HCT116 (cell line): Measurements from ENCODE around the gene JPH3. TPM values are rescaled to one million over a fixed set of nuclear protein-coding genes. Genes with fewer than 3 reads are reported as not detected.

ENCODE experiments used
- ATAC-seq: fragments of 200-7000 bp; cut with Tn5 transposase; 2 replicates; pipeline ENCODE4 v1.9.1; 2020; ENCODE audit warnings: mild to moderate bottlenecking, moderate library complexity
- BruUV-seq: library from RNA; stranded (reverse); fragments of 400-500 nt; replicated peaks from 2 replicates; lab custom pipeline; 2021; lab: Mats Ljungman, UMichigan
- CTCF ChIA-PET: fragments of 300-600 bp; sonication (Branson Sonifier 250); formaldehyde crosslinking; loops from one replicate; lab custom pipeline; 2021; ENCODE audit warnings: antibody characterized with exemption; lab: Charles Lee
- POLR2A ChIA-PET: fragments of 300-600, 350-600 bp; sonication (Branson Sonifier 250); formaldehyde crosslinking; loops from one replicate; lab custom pipeline; 2021; ENCODE audit warnings: antibody characterized with exemption; lab: Charles Lee
- RAD21 ChIA-PET, 2 experiments: fragments of 300-600 bp; sonication (Branson Sonifier 250); formaldehyde crosslinking; loops; one replicate each; lab custom pipeline; 2023; ENCODE audit warnings: low total read pairs in 2 of 2; ENCODE audit not compliant: uncharacterized antibody in 2 of 2, unreplicated experiment in 2 of 2, low non-redundant PET in 1 of 2; lab: Charles Lee
- DNase-seq: peaks from one replicate; pipeline ENCODE4 v3.0.0-alpha.2; 2010; ENCODE audit warnings: low read depth, low spot score
- H2AFZ ChIP-seq: fragments of 200-600 bp; shearing (Covaris generic), sonication (generic); 2 replicates; pipeline ENCODE4 v1.6.1; 2017; ENCODE audit warnings: low read depth, mixed run types, mixed read lengths, antibody characterized with exemption, low read length; ENCODE audit not compliant: poor library complexity, severe bottlenecking
- H3K27ac ChIP-seq: 2 replicates; pipeline ENCODE4 v1.5.1; 2012; ENCODE audit warnings: low read depth, low read length
- H3K27me3 ChIP-seq: fragments of 200-600 bp; sonication (generic); 2 replicates; pipeline ENCODE4 v1.6.1; 2016; ENCODE audit warnings: mixed run types, low read length, mixed read lengths; ENCODE audit not compliant: insufficient read depth
- H3K36me3 ChIP-seq, 2 experiments: fragments of 200-500 bp in 1 of 2; fragments of 200-600 bp in 1 of 2; sonication (Bioruptor generic) in 1 of 2; sonication (generic) in 1 of 2; 2 replicates each; pipeline versions ENCODE4 v1.5.1 to v1.6.1; 2014 to 2016; ENCODE audit warnings: low read length in 2 of 2, inconsistent platforms in 1 of 2, mixed read lengths in 1 of 2, mixed run types in 1 of 2; ENCODE audit not compliant: insufficient read depth in 2 of 2, control insufficient read depth in 1 of 2
- H3K4me1 ChIP-seq, 2 experiments: fragments of 200-600 bp in 1 of 2; sonication (generic) in 1 of 2; 2 replicates each; pipeline versions ENCODE4 v1.5.1 to v1.6.1; 2012 to 2017; ENCODE audit warnings: low read length in 2 of 2, inconsistent platforms in 1 of 2, mild to moderate bottlenecking in 1 of 2, mixed read lengths in 1 of 2, mixed run types in 1 of 2, moderate library complexity in 1 of 2; ENCODE audit not compliant: insufficient read depth in 2 of 2, control insufficient read depth in 1 of 2
- H3K4me2 ChIP-seq: fragments of 200-600 bp; sonication (generic); 2 replicates; pipeline ENCODE4 v1.6.1; 2017; ENCODE audit warnings: mixed run types, low read length, mixed read lengths
- H3K4me3 ChIP-seq, 2 experiments: fragments of 200-600 bp in 1 of 2; sonication (generic) in 1 of 2; replicated peaks in 1 of 2; 2 replicates each; pipeline ENCODE4 v1.5.1; 2011 to 2016; ENCODE audit warnings: low read length in 2 of 2, control low read depth in 1 of 2, low read depth in 1 of 2, mild to moderate bottlenecking in 1 of 2, mixed read lengths in 1 of 2, mixed run types in 1 of 2
- H3K79me2 ChIP-seq: fragments of 200-600 bp; sonication (generic); 2 replicates; pipeline ENCODE4 v1.6.1; 2017; ENCODE audit warnings: mild to moderate bottlenecking, mixed run types, low read length, moderate library complexity, mixed read lengths; ENCODE audit not compliant: insufficient read depth
- H3K9ac ChIP-seq: fragments of 200-600 bp; sonication (generic); 2 replicates; pipeline ENCODE4 v1.6.1; 2016; ENCODE audit warnings: low read length, mixed read lengths
- H3K9me2 ChIP-seq: fragments of 200-600 bp; sonication (generic), shearing (Covaris generic); 2 replicates; pipeline ENCODE4 v1.6.1; 2017; ENCODE audit warnings: mixed run types, mild to moderate bottlenecking, moderate library complexity; ENCODE audit not compliant: insufficient read depth
- H3K9me3 ChIP-seq, 2 experiments: fragments of 200-500 bp in 1 of 2; fragments of 200-600 bp in 1 of 2; sonication (Bioruptor generic) in 1 of 2; sonication (generic) in 1 of 2; 2 replicates each; pipeline ENCODE4 v1.6.1; 2014 to 2017; ENCODE audit warnings: low read length in 2 of 2, mixed read lengths in 2 of 2, inconsistent platforms in 1 of 2, low read depth in 1 of 2, mild to moderate bottlenecking in 1 of 2, mixed run types in 1 of 2, moderate library complexity in 1 of 2; ENCODE audit not compliant: control insufficient read depth in 1 of 2, insufficient read depth in 1 of 2
- H4K20me1 ChIP-seq: fragments of 200-600 bp; sonication (generic), shearing (Covaris generic); 2 replicates; pipeline ENCODE4 v1.6.1; 2017; ENCODE audit warnings: mixed run types, mild to moderate bottlenecking, moderate library complexity; ENCODE audit not compliant: insufficient read depth
- CBX3 ChIP-seq: IDR thresholded peaks from 2 replicates; pipeline ENCODE4 v1.6.1; 2012; ENCODE audit warnings: low read depth
- CEBPB ChIP-seq: IDR thresholded peaks from 2 replicates; pipeline ENCODE4 v1.6.1; 2012; ENCODE audit warnings: low read depth
- ELF1 ChIP-seq: IDR thresholded peaks from 2 replicates; pipeline ENCODE4 v1.6.1; 2012; ENCODE audit warnings: low read depth, borderline replicate concordance
- EZH2phosphoT487 ChIP-seq: fragments of 200-600 bp; IDR thresholded peaks from 2 replicates; pipeline ENCODE4 v1.6.1; 2018; ENCODE audit warnings: antibody characterized with exemption, borderline replicate concordance
- JUND ChIP-seq: IDR thresholded peaks from 2 replicates; pipeline ENCODE4 v1.6.1; 2012
- POLR2A ChIP-seq: IDR thresholded peaks from 2 replicates; pipeline ENCODE4 v1.7.0; 2011; ENCODE audit warnings: borderline replicate concordance; ENCODE audit not compliant: insufficient read depth, insufficient read length; ENCODE audit errors: extremely low read depth
- POLR2AphosphoS5 ChIP-seq: IDR thresholded peaks from 2 replicates; pipeline ENCODE4 v1.6.1; 2011; ENCODE audit warnings: mild to moderate bottlenecking, low read depth, low read length, moderate library complexity
- RAD21 ChIP-seq: IDR thresholded peaks from 2 replicates; pipeline ENCODE4 v1.6.1; 2012; ENCODE audit warnings: low read depth, mild to moderate bottlenecking
- SP1 ChIP-seq: IDR thresholded peaks from 2 replicates; pipeline ENCODE4 v1.6.1; 2012; ENCODE audit warnings: low read depth
- YY1 ChIP-seq: IDR thresholded peaks from 2 replicates; pipeline ENCODE4 v1.6.1; 2011; ENCODE audit warnings: low read length, low read depth, moderate library complexity, mild to moderate bottlenecking; ENCODE audit not compliant: insufficient replicate concordance; ENCODE audit errors: extremely low read depth
- ZFX ChIP-seq: fragments of 450-650 bp; IDR thresholded peaks from 2 replicates; pipeline ENCODE4 v1.6.1; 2017
- intact Hi-C: fragments of 100-400 bp; cut with micrococcal nuclease; formaldehyde crosslinking; loops from 2 replicates; pipeline ENCODE4 v1.10.0; 2022
- total RNA-seq: library from RNA; stranded (reverse); gene quantifications from one replicate; pipeline ENCODE4 v1.2.1, GENCODE V29; 2021; ENCODE audit not compliant: unreplicated experiment
- TF ChIP-seq, protein P1 (sequence below): IDR thresholded peaks from 2 replicates; pipeline ENCODE4 v1.6.1; 2012
- TF ChIP-seq, protein P2 (sequence below): IDR thresholded peaks from 2 replicates; pipeline ENCODE4 v1.6.1; 2012; ENCODE audit warnings: low read depth
- TF ChIP-seq, protein P3 (sequence below), 3 experiments: fragments of 200-600 bp in 1 of 3; sonication (generic) in 1 of 3; IDR thresholded peaks in 2 of 3; conservative IDR thresholded peaks in 1 of 3; 2 replicates each; pipeline ENCODE4 v1.5.1; 2012 to 2017; ENCODE audit warnings: low read depth in 2 of 3, low read length in 2 of 3, antibody characterized with exemption in 1 of 3, borderline replicate concordance in 1 of 3, control low read depth in 1 of 3, mild to moderate bottlenecking in 1 of 3, mixed read lengths in 1 of 3, mixed run types in 1 of 3, moderate library complexity in 1 of 3; ENCODE audit not compliant: insufficient read depth in 1 of 3

The JPH3 gene
- total RNA-seq, 1 experiment from 2014 or later, result 0.10 TPM

- Histone ChIP-seq H4K20me1 (no peaks in the 10 kb centered on the region), H2AFZ (no peak overlapping the region), H3K4me3 (no peak overlapping the region), H3K9me3 (no peaks in the 10 kb centered on the region), H3K27me3 (peaks cover 62% of the 10 kb centered on the region), H3K79me2 (no peaks in the 10 kb centered on the region), H3K4me1 (no peaks in the 10 kb centered on the region), H3K9me2 (no peaks in the 10 kb centered on the region), H3K9ac (no peak overlapping the region), H3K4me2 (no peak overlapping the region), H3K36me3 (no peaks in the 10 kb centered on the region), H3K27ac (no peak overlapping the region)
- no TSS peak for BruUV-seq
- RAD21 ChIA-PET, result no interaction called here
- no peak for ATAC-seq
- POLR2A ChIA-PET, result no interaction called here
- CTCF ChIA-PET, result no interaction called here
- intact Hi-C loops, result no loop called here
- no peak for DNase-seq
- TF ChIP-seq, protein P1, sequence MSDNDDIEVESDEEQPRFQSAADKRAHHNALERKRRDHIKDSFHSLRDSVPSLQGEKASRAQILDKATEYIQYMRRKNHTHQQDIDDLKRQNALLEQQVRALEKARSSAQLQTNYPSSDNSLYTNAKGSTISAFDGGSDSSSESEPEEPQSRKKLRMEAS, result no peak
- no peak for TF ChIP-seq POLR2A
- TF ChIP-seq CBX3, result no peak
- no peak for TF ChIP-seq EZH2phosphoT487
Observed at GRCh38 chr16:87597324-87597830, 4.9 kb upstream of the JPH3 start.

DNA sequence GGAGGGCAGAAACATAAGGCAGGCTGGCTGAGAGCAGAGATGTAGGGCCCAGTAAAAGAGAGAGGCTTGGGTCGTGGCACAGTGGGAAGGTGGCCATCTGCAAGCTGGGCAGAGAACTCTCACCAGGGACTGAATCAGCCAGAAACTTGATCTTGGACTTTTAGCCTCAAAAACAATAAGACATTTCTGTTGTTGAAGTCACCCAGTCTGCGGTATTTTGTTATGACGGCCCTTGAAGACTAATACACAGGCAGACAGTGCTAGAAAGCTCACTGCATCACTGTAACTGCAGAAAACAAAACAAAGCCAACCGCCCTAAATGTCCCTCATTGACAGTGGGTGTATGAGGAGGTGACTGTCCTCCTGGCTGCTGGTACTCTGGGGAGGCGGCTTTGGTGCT lies 3.9 kb upstream of the JPH3 start:
- H3K9me2 ChIP-seq, result no peaks in the 10 kb centered on the region
- no peaks in the 10 kb centered on the region for H3K36me3 ChIP-seq
- no peak overlapping the region for H3K9ac ChIP-seq
- ChIA-PET POLR2A (no interaction called here), CTCF (no interaction called here), RAD21 (no interaction called here)
- no peaks in the 10 kb centered on the region for H3K4me1 ChIP-seq
- intact Hi-C loops, result no loop called here
- ATAC-seq (no peak), DNase-seq (no peak)
- no peaks in the 10 kb centered on the region for H4K20me1 ChIP-seq
- peaks cover 58% of the 10 kb centered on the region for H3K27me3 ChIP-seq
- BruUV-seq, result no TSS peak
- no peak overlapping the region for H3K27ac ChIP-seq
- no peak overlapping the region for H3K4me2 ChIP-seq
- no peak overlapping the region for H3K4me3 ChIP-seq
- no peaks in the 10 kb centered on the region for H3K79me2 ChIP-seq
- no peak overlapping the region for H2AFZ ChIP-seq
- no peaks in the 10 kb centered on the region for H3K9me3 ChIP-seq
- TF ChIP-seq, protein P2, sequence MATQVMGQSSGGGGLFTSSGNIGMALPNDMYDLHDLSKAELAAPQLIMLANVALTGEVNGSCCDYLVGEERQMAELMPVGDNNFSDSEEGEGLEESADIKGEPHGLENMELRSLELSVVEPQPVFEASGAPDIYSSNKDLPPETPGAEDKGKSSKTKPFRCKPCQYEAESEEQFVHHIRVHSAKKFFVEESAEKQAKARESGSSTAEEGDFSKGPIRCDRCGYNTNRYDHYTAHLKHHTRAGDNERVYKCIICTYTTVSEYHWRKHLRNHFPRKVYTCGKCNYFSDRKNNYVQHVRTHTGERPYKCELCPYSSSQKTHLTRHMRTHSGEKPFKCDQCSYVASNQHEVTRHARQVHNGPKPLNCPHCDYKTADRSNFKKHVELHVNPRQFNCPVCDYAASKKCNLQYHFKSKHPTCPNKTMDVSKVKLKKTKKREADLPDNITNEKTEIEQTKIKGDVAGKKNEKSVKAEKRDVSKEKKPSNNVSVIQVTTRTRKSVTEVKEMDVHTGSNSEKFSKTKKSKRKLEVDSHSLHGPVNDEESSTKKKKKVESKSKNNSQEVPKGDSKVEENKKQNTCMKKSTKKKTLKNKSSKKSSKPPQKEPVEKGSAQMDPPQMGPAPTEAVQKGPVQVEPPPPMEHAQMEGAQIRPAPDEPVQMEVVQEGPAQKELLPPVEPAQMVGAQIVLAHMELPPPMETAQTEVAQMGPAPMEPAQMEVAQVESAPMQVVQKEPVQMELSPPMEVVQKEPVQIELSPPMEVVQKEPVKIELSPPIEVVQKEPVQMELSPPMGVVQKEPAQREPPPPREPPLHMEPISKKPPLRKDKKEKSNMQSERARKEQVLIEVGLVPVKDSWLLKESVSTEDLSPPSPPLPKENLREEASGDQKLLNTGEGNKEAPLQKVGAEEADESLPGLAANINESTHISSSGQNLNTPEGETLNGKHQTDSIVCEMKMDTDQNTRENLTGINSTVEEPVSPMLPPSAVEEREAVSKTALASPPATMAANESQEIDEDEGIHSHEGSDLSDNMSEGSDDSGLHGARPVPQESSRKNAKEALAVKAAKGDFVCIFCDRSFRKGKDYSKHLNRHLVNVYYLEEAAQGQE, result no peak
- no peak for TF ChIP-seq POLR2A
- no peak for TF ChIP-seq CEBPB
- no peak for TF ChIP-seq ELF1
- TF ChIP-seq SP1, result no peak
- no peak for TF ChIP-seq POLR2AphosphoS5
- no peak for TF ChIP-seq JUND
- no peak for TF ChIP-seq ZFX
- no peak for TF ChIP-seq EZH2phosphoT487
- TF ChIP-seq RAD21, result no peak
- TF ChIP-seq, protein P3, sequence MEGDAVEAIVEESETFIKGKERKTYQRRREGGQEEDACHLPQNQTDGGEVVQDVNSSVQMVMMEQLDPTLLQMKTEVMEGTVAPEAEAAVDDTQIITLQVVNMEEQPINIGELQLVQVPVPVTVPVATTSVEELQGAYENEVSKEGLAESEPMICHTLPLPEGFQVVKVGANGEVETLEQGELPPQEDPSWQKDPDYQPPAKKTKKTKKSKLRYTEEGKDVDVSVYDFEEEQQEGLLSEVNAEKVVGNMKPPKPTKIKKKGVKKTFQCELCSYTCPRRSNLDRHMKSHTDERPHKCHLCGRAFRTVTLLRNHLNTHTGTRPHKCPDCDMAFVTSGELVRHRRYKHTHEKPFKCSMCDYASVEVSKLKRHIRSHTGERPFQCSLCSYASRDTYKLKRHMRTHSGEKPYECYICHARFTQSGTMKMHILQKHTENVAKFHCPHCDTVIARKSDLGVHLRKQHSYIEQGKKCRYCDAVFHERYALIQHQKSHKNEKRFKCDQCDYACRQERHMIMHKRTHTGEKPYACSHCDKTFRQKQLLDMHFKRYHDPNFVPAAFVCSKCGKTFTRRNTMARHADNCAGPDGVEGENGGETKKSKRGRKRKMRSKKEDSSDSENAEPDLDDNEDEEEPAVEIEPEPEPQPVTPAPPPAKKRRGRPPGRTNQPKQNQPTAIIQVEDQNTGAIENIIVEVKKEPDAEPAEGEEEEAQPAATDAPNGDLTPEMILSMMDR (IDR thresholded peaks at IDR 0.05 in 2 of 3, conservative IDR thresholded peaks at IDR 0.05 in 1 of 3; ENCODE audit: borderline replicate concordance in 1 of 3, insufficient read depth in 1 of 3, low read depth in 2 of 3, low read length in 2 of 3), result no peak
- TF ChIP-seq, protein P1, result no peak
- no peak for TF ChIP-seq YY1
